Fibroblast of lung (primary cell): ENCODE results near the gene TDRD9. TPM values are rescaled to one million over a fixed set of nuclear protein-coding genes. Genes with fewer than 3 reads are reported as not detected.

Experiments
- DNase-seq, 2 donors: peaks; one replicate each; pipeline versions ENCODE4 v3.0.0 to v3.0.0-alpha.2; 2010; ENCODE audit warnings: low read depth in 2 of 2
- H2AFZ ChIP-seq: 2 replicates; pipeline ENCODE4 v1.5.1; 2012; ENCODE audit warnings: low read length, control low read depth, inconsistent platforms
- H3K27ac ChIP-seq: 2 replicates; pipeline ENCODE4 v1.5.1; 2011; ENCODE audit warnings: low read length, control low read depth; ENCODE audit not compliant: insufficient read depth
- H3K27me3 ChIP-seq: 2 replicates; pipeline ENCODE4 v1.5.1; 2011; ENCODE audit warnings: mild to moderate bottlenecking, low read length; ENCODE audit not compliant: control insufficient read depth, insufficient read depth
- H3K36me3 ChIP-seq: 2 replicates; pipeline ENCODE4 v1.5.1; 2011; ENCODE audit warnings: low read length; ENCODE audit not compliant: control insufficient read depth, insufficient read depth
- H3K4me1 ChIP-seq: 2 replicates; pipeline ENCODE4 v1.5.1; 2011; ENCODE audit warnings: low read length; ENCODE audit not compliant: control insufficient read depth, insufficient read depth; ENCODE audit errors: extremely low read depth
- H3K4me2 ChIP-seq: 2 replicates; pipeline ENCODE4 v1.5.1; 2011; ENCODE audit warnings: low read length, control low read depth; ENCODE audit not compliant: insufficient read depth; ENCODE audit errors: extremely low read depth
- H3K4me3 ChIP-seq, 4 experiments: fragments of 200-600 bp in 1 of 4; sonication (generic) in 1 of 4; replicated peaks in 1 of 4; 2 replicates each; pipeline ENCODE4 v1.5.1; 2011 to 2016; ENCODE audit warnings: low read length in 4 of 4, low read depth in 3 of 4, mild to moderate bottlenecking in 3 of 4, control low read depth in 2 of 4, inconsistent platforms in 1 of 4, mixed read lengths in 1 of 4; ENCODE audit not compliant: insufficient read depth in 1 of 4; ENCODE audit errors: control extremely low read depth in 1 of 4
- H3K79me2 ChIP-seq: 2 replicates; pipeline ENCODE4 v1.5.1; 2012; ENCODE audit warnings: mild to moderate bottlenecking, low read length, inconsistent platforms; ENCODE audit not compliant: control insufficient read depth, insufficient read depth
- H3K9ac ChIP-seq: 2 replicates; pipeline ENCODE4 v1.5.1; 2011; ENCODE audit warnings: mild to moderate bottlenecking, low read length, control low read depth; ENCODE audit not compliant: insufficient read depth
- H3K9me3 ChIP-seq: 2 replicates; pipeline ENCODE4 v1.5.1; 2012; ENCODE audit warnings: low read depth, low read length; ENCODE audit not compliant: control insufficient read depth, insufficient read depth
- H4K20me1 ChIP-seq: 2 replicates; pipeline ENCODE4 v1.5.1; 2011; ENCODE audit warnings: low read length; ENCODE audit not compliant: control insufficient read depth, insufficient read depth; ENCODE audit errors: extremely low read depth
- CTCF ChIP-seq, 2 donors: IDR thresholded peaks in 1 of 2; conservative IDR thresholded peaks in 1 of 2; 1 replicate in 1 of 2; 2 replicates in 1 of 2; pipeline ENCODE4 v1.5.1; 2011 to 2012; ENCODE audit warnings: low read length in 2 of 2, control low read depth in 1 of 2, inconsistent platforms in 1 of 2, low read depth in 1 of 2, mild to moderate bottlenecking in 1 of 2
- EZH2 ChIP-seq: IDR thresholded peaks from 2 replicates; pipeline ENCODE4 v1.5.1; 2012; ENCODE audit warnings: low read length, control low read depth, mild to moderate bottlenecking; ENCODE audit errors: missing control alignments
- polyA plus RNA-seq, 2 donors: library from polyadenylated mRNA; depleted of rRNA in 1 of 2; stranded (reverse) in 1 of 2; unstranded in 1 of 2; fragments of >200 nt; gene quantifications; 2 replicates each; pipeline ENCODE4 v1.2.1, GENCODE V29; 2011 to 2012; ENCODE audit warnings: missing spikeins in 1 of 2
- total RNA-seq: library from RNA; depleted of rRNA; stranded (reverse); fragments of >200 nt; gene quantifications from 2 replicates; pipeline ENCODE4 v1.2.1, GENCODE V29; 2014

Gene TDRD9
- total and polyA plus RNA-seq, 2 donors (not counting 1 experiment from before 2014, with no cell fraction given): 0.28 to 0.50 TPM

- Histone ChIP-seq H3K79me2 (no peaks in the 10 kb centered on the region), H2AFZ (no peak overlapping the region), H4K20me1 (no peaks in the 10 kb centered on the region), H3K9me3 (no peaks in the 10 kb centered on the region), H3K4me3 (no peak overlapping the region), H3K4me2 (no peak overlapping the region), H3K9ac (no peak overlapping the region), H3K27me3 (no peaks in the 10 kb centered on the region), H3K36me3 (no peaks in the 10 kb centered on the region), H3K27ac (no peak overlapping the region), H3K4me1 (no peaks in the 10 kb centered on the region)
- TF ChIP-seq EZH2: no peak
- no peak for TF ChIP-seq CTCF (conservative IDR thresholded peaks at IDR 0.05 in 1 of 2, IDR thresholded peaks at IDR 0.05 in 1 of 2; ENCODE audit: low read depth in 1 of 2, low read length in 2 of 2)
- no peak for DNase-seq
Measured at GRCh38 chr14:104023325-104024055, 95.2 kb downstream of the TDRD9 start.

GRCh38 chr14:104025534-104025933, 97.3 kb downstream of the TDRD9 start:
- Histone ChIP-seq H3K9ac (no peak overlapping the region), H3K27me3 (no peaks in the 10 kb centered on the region), H3K79me2 (no peaks in the 10 kb centered on the region), H4K20me1 (no peaks in the 10 kb centered on the region), H3K4me1 (no peaks in the 10 kb centered on the region), H3K9me3 (no peaks in the 10 kb centered on the region), H3K27ac (no peak overlapping the region), H3K4me2 (no peak overlapping the region), H2AFZ (no peak overlapping the region), H3K4me3 (no peak overlapping the region), H3K36me3 (no peaks in the 10 kb centered on the region)
- no peak for DNase-seq
- TF ChIP-seq CTCF (conservative IDR thresholded peaks at IDR 0.05 in 1 of 2, IDR thresholded peaks at IDR 0.05 in 1 of 2; ENCODE audit: low read depth in 1 of 2, low read length in 2 of 2) (no peak), EZH2 (no peak)

GRCh38 chr14:104026024-104026423, 97.8 kb downstream of the TDRD9 start:
- Histone ChIP-seq H3K4me3 (no peak overlapping the region), H3K27me3 (no peaks in the 10 kb centered on the region), H3K27ac (no peak overlapping the region), H3K9ac (no peak overlapping the region), H4K20me1 (no peaks in the 10 kb centered on the region), H2AFZ (no peak overlapping the region), H3K36me3 (no peaks in the 10 kb centered on the region), H3K4me1 (no peaks in the 10 kb centered on the region), H3K4me2 (no peak overlapping the region), H3K79me2 (no peaks in the 10 kb centered on the region), H3K9me3 (no peaks in the 10 kb centered on the region)
- TF ChIP-seq CTCF (conservative IDR thresholded peaks at IDR 0.05 in 1 of 2, IDR thresholded peaks at IDR 0.05 in 1 of 2; ENCODE audit: low read depth in 1 of 2, low read length in 2 of 2): no peak
- no peak for TF ChIP-seq EZH2
- DNase-seq: no peak
